Right cardiac atrium (tissue), 5 donors: Measurements from ENCODE around the gene CHKA. TPM values are rescaled to one million over a fixed set of nuclear protein-coding genes. Genes with fewer than 3 reads are reported as not detected.

Experiments
- ATAC-seq, 2 donors: fragments of 200-7000 bp; cut with Tn5 transposase; one replicate each; pipeline versions ENCODE4 v1.8.0 to v1.9.1; 2020; ENCODE audit warnings: moderate library complexity in 2 of 2, mild to moderate bottlenecking in 1 of 2
- DNase-seq, 3 donors: peaks; one replicate each; pipeline ENCODE4 v3.0.0-alpha.2; 2020
- H3K27ac ChIP-seq: one replicate; pipeline ENCODE4 v1.5.1; 2013; ENCODE audit warnings: mild to moderate bottlenecking, low read length, control low read depth, moderate library complexity
- H3K27me3 ChIP-seq: one replicate; pipeline ENCODE4 v1.6.1; 2013; ENCODE audit not compliant: control insufficient read depth, insufficient read depth
- H3K4me1 ChIP-seq: one replicate; pipeline ENCODE4 v1.6.1; 2013; ENCODE audit warnings: low read length; ENCODE audit not compliant: control insufficient read depth, insufficient read depth
- H3K4me3 ChIP-seq: one replicate; pipeline ENCODE4 v1.5.1; 2013; ENCODE audit warnings: low read length, control low read depth
- H3K9me3 ChIP-seq: one replicate; pipeline ENCODE4 v1.6.1; 2013; ENCODE audit warnings: low read length; ENCODE audit not compliant: control insufficient read depth
- WGBS: extraction: QIAGEN DNeasy Blood & Tissue Kit; methylation state at CpG from one replicate; pipeline ENCODE4 v1.1.7; 2013; 5-methylcytosine and 5-hydroxymethylcytosine counted together
- intact Hi-C, 4 donors: fragments of 100-400 bp; cut with DNase I; formaldehyde crosslinking; loops; one replicate each; pipeline versions ENCODE4 v1.11.0 to v1.14.0; 2022 to 2023
- microRNA-seq, 2 donors: library from miRNA; unstranded; fragments of <30 nt; microRNA quantifications; one replicate each; pipeline ENCODE4 v1.2.0, GENCODE V29; 2020 to 2021
- polyA plus RNA-seq: library from polyadenylated mRNA; stranded (reverse); fragments of 200-250 nt; gene quantifications from one replicate; pipeline ENCODE4 v1.2.3, GENCODE V29; 2013
- total RNA-seq, 4 donors: library from RNA; stranded (reverse); fragmentation: NEBNext Ultra II Directional; extraction: Animal tissue kit (Norgen Biotek cat#: 25700); gene quantifications; one replicate each; pipeline ENCODE4 v1.2.1, GENCODE V29; 2021
- donor health status: healthy with polysubstance abuse.
- donor health status: DM: no; HTN: yes; CAD: no.
- donor health status: DM: no; HTN: no; CAD: no.
- donor health status: DM: no; HTN: yes; CAD: no; lungs with severe emphysema.
- donor health status: DM: yes; HTN: yes; CAD: no.

The CHKA gene
- total and polyA plus RNA-seq, 5 donors = 8.7 to 11.1 (median 10.2) TPM

DNA sequence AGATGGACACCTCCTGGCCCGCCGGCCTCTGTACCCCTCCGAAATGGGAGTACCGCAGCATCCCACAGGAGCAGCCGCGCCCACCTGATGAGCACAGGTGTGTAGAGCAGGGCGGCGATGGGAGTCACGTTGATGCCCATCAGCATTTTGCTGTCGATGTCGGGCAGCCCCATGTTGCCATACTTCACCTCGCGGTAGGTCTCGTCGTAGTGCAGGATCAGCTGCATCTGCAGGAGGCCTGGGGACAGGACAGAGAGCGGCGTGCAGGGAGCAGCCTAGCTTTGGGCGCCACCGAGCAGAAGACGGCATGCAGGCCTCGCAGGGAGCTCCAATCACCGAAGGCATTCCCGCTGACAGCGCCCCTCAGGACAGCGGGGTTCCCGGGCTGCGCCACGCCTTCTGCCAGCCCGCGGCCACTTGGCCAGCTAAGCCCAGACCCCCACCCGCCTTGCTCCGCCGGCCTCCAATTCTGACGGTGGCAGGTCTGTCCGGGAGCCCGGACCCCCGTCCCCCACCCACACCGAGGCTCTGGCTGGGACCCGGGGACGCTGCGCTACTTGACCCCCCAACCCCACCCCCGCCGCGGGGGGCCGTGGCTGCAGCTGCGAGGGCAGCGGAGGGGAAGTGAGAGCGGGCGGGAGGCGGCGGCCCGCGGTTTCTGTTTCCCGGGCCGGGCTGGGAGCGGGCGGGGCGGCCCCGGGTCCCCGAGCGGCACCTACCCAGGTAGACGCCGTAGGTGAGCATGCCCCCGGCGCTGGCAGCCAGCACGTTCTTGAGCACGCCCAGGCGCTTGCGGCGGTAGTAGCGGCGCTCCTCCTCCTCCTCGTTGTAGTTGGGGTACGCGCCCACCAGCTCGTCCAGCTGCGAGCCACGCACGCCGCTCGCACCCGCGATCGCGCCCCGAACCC, 118.0 kb downstream of the CHKA start:
- no peaks in the 10 kb centered on the region for H3K4me1 ChIP-seq
- WGBS = 13% methylated on average over 86 of the region's 86 CpGs
- ATAC-seq = peak; percentile 20 to 35
- H3K27ac ChIP-seq = no peak overlapping the region
- H3K27me3 ChIP-seq = no peaks in the 10 kb centered on the region
- H3K9me3 ChIP-seq = no peaks in the 10 kb centered on the region
- intact Hi-C loops = no loop called here
- H3K4me3 ChIP-seq = peak overlapping the region; percentile 94
- peak; percentile 49 to 83 (median 80) for DNase-seq

Small RNAs within 50 kb of the gene (microRNA-seq; reads per million reads assigned to microRNA genes)
- 0 to 0.42 reads per million in 2 donors for gene MIR4691
- gene MIR6753 = 0 reads per million in 2 donors
- gene MIR7113 = 0.54 to 3.8 reads per million in 2 donors

Other genes starting within 250 kb of the CHKA start
- 10 to 100 TPM in 3 of 4 donors, 1 to 10 TPM in 1; 9.0 to 13.2 (median 11.9) TPM for gene UNC93B1, start 117.3 kb downstream of the CHKA start, total RNA-seq
- 6.9 TPM for gene UNC93B1, start 117.3 kb downstream of the CHKA start, polyA plus RNA-seq
- gene ALDH3B1, start 111.1 kb downstream of the CHKA start, total RNA-seq = 1 to 10 TPM; 3.8 to 5.7 (median 4.9) TPM
- gene ALDH3B1, start 111.1 kb downstream of the CHKA start, polyA plus RNA-seq = 2.9 TPM
- gene NDUFS8, start 90.7 kb downstream of the CHKA start, total RNA-seq = 100 to 1,000 TPM; 334 to 454 (median 391) TPM
- 642 TPM for gene NDUFS8, start 90.7 kb downstream of the CHKA start, polyA plus RNA-seq
- 10 to 100 TPM; 23.4 to 40.2 (median 36.6) TPM for gene TCIRG1, start 82.4 kb downstream of the CHKA start, total RNA-seq
- gene TCIRG1, start 82.4 kb downstream of the CHKA start, polyA plus RNA-seq = 38.3 TPM
- 10 to 100 TPM; 28.2 to 31.4 (median 30.6) TPM for gene KMT5B, start 91.9 kb upstream of the CHKA start, total RNA-seq
- gene KMT5B, start 91.9 kb upstream of the CHKA start, polyA plus RNA-seq = 14.2 TPM
- 10 to 100 TPM; 18.9 to 40.1 (median 25.3) TPM for gene C11orf24, start 150.6 kb upstream of the CHKA start, total RNA-seq
- gene C11orf24, start 150.6 kb upstream of the CHKA start, polyA plus RNA-seq = 28.7 TPM
- 10 to 100 TPM; 61.6 to 88.8 (median 75.4) TPM for gene LRP5, start 191.2 kb upstream of the CHKA start, total RNA-seq
- gene LRP5, start 191.2 kb upstream of the CHKA start, polyA plus RNA-seq = 57.1 TPM